HL-60 (cell line): ENCODE data around the gene AHCY.

ENCODE experiments used
- GABPA ChIP-seq: IDR thresholded peaks from 2 replicates; pipeline ENCODE4 v1.6.1; 2012; ENCODE audit warnings: low read depth
- POLR2AphosphoS5 ChIP-seq: IDR thresholded peaks from 2 replicates; pipeline ENCODE4 v1.6.1; 2012; ENCODE audit warnings: low read depth
- REST ChIP-seq: IDR thresholded peaks from 2 replicates; pipeline ENCODE4 v1.6.1; 2012; ENCODE audit warnings: low read depth; ENCODE audit not compliant: insufficient replicate concordance
- SPI1 ChIP-seq: IDR thresholded peaks from 2 replicates; pipeline ENCODE4 v1.6.1; 2012; ENCODE audit warnings: low read depth, mild to moderate bottlenecking, borderline replicate concordance
- TF ChIP-seq, protein P1 (sequence below): IDR thresholded peaks from one replicate; pipeline ENCODE4 v1.5.1; 2011; ENCODE audit warnings: low read length, control low read depth, inconsistent platforms; ENCODE audit not compliant: insufficient read depth

DNA sequence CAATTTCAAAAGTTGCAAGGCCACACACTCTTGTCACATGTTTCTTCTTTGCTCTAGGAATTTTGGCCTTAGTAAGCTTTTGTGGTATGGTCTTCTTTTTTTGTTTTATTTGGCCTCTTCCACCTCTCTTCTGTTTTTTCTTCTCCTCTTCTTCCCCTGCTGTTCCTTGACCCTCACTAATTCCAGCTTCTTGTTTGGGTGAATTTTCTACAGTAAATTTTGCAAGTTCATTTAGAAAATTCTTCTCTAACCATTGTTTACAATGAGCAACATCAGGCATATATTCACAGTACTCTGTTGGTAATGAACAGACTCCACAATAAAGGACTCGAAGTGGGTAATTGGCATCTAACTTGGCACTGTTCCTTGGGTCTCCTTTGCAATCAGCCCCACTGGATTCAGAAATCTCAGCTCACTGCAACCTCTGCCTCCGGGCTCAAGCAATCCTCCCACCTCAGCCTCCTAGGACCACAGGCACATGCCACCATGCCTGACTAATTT is 57.0 kb downstream of the AHCY start:
- TF ChIP-seq REST, result no peak
- no peak for TF ChIP-seq GABPA
- TF ChIP-seq, protein P1, sequence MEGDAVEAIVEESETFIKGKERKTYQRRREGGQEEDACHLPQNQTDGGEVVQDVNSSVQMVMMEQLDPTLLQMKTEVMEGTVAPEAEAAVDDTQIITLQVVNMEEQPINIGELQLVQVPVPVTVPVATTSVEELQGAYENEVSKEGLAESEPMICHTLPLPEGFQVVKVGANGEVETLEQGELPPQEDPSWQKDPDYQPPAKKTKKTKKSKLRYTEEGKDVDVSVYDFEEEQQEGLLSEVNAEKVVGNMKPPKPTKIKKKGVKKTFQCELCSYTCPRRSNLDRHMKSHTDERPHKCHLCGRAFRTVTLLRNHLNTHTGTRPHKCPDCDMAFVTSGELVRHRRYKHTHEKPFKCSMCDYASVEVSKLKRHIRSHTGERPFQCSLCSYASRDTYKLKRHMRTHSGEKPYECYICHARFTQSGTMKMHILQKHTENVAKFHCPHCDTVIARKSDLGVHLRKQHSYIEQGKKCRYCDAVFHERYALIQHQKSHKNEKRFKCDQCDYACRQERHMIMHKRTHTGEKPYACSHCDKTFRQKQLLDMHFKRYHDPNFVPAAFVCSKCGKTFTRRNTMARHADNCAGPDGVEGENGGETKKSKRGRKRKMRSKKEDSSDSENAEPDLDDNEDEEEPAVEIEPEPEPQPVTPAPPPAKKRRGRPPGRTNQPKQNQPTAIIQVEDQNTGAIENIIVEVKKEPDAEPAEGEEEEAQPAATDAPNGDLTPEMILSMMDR, result no peak
- TF ChIP-seq POLR2AphosphoS5, result no peak
- TF ChIP-seq SPI1, result no peak
